HPDE6-E6E7 (cell line): ENCODE measurements around the gene VCAN.

Experiments
- DNase-seq: peaks from one replicate; pipeline ENCODE4 v3.0.0; 2011; ENCODE audit warnings: missing footprints; ENCODE audit errors: extremely low spot score

Gene VCAN

GRCh38 chr5:83467371-83468035 is 4.0 kb upstream of the VCAN start:
- no peak for DNase-seq

GRCh38 chr5:83469075-83469474 is 2.5 kb upstream of the VCAN start:
- no peak for DNase-seq

- DNase-seq: no peak
Observed at GRCh38 chr5:83470526-83471404, 779 bp upstream of the VCAN start.

- no peak for DNase-seq
Observed at GRCh38 chr5:83472213-83472507, 616 bp downstream of the VCAN start.

- DNase-seq: peak; percentile 5
Observed at GRCh38 chr5:83472508-83473345, 1.2 kb downstream of the VCAN start.

GRCh38 chr5:83473346-83474160 is 2.0 kb downstream of the VCAN start:
- DNase-seq: peak; percentile 67

- peak; percentile 57 for DNase-seq
Observed at GRCh38 chr5:83474161-83474796, 2.7 kb downstream of the VCAN start.

GRCh38 chr5:83474991-83475390 is 3.4 kb downstream of the VCAN start:
- no peak for DNase-seq

- DNase-seq: peak; percentile 27
Observed at GRCh38 chr5:83475391-83475863, 3.9 kb downstream of the VCAN start.

GRCh38 chr5:83475935-83476814 is 4.6 kb downstream of the VCAN start:
- DNase-seq: no peak

GRCh38 chr5:83482961-83483360 is 11.4 kb downstream of the VCAN start:
- DNase-seq: no peak

- no peak for DNase-seq
Observed at GRCh38 chr5:83484294-83484693, 12.8 kb downstream of the VCAN start.

GRCh38 chr5:83485842-83486241 is 14.3 kb downstream of the VCAN start:
- DNase-seq: no peak

GRCh38 chr5:83487155-83487554 is 15.6 kb downstream of the VCAN start:
- no peak for DNase-seq

- DNase-seq: no peak
Observed at GRCh38 chr5:83488271-83488670, 16.7 kb downstream of the VCAN start.

- DNase-seq: no peak
Observed at GRCh38 chr5:83488821-83489220, 17.3 kb downstream of the VCAN start.

- DNase-seq: no peak
Observed at GRCh38 chr5:83490203-83490602, 18.7 kb downstream of the VCAN start.

GRCh38 chr5:83492331-83492730 is 20.8 kb downstream of the VCAN start:
- no peak for DNase-seq

- no peak for DNase-seq
Observed at GRCh38 chr5:83493644-83494043, 22.1 kb downstream of the VCAN start.

GRCh38 chr5:83494087-83494620 is 22.6 kb downstream of the VCAN start:
- DNase-seq: no peak
